Esophagus (tissue), 2 donors: Measurements from ENCODE around the gene OR2V1. TPM values are rescaled to one million over a fixed set of nuclear protein-coding genes. Genes with fewer than 3 reads are reported as not detected.
"Not testable (repeated sequence)": the region's sequence is repeated elsewhere in the genome, so short reads cannot be mapped to it uniquely, and the experiment has no call there.

Experiments
- H3K27ac ChIP-seq, 2 donors: one replicate each; pipeline ENCODE4 v1.5.1; 2013; ENCODE audit warnings: low read depth in 2 of 2, mild to moderate bottlenecking in 2 of 2, inconsistent platforms in 1 of 2, low read length in 1 of 2, moderate library complexity in 1 of 2
- H3K27me3 ChIP-seq, 2 donors: one replicate each; pipeline ENCODE4 v1.6.1; 2013; ENCODE audit warnings: low read length in 2 of 2, control low read depth in 1 of 2, mild to moderate bottlenecking in 1 of 2; ENCODE audit not compliant: insufficient read depth in 2 of 2, control insufficient read depth in 1 of 2
- H3K36me3 ChIP-seq, 2 donors: one replicate each; pipeline ENCODE4 v1.6.1; 2013; ENCODE audit warnings: low read length in 1 of 2; ENCODE audit not compliant: control insufficient read depth in 2 of 2, insufficient read depth in 2 of 2
- H3K4me1 ChIP-seq, 2 donors: one replicate each; pipeline ENCODE4 v1.6.1; 2013; ENCODE audit warnings: low read length in 1 of 2; ENCODE audit not compliant: control insufficient read depth in 2 of 2, insufficient read depth in 2 of 2
- H3K4me3 ChIP-seq, 2 donors: one replicate each; pipeline ENCODE4 v1.5.1; 2013; ENCODE audit warnings: low read length in 2 of 2, mild to moderate bottlenecking in 2 of 2, low read depth in 1 of 2, moderate library complexity in 1 of 2
- H3K9me3 ChIP-seq, 2 donors: one replicate each; pipeline ENCODE4 v1.6.1; 2013; ENCODE audit warnings: mild to moderate bottlenecking in 2 of 2, low read depth in 1 of 2, low read length in 1 of 2, moderate library complexity in 1 of 2; ENCODE audit not compliant: control insufficient read depth in 2 of 2, insufficient read depth in 1 of 2
- WGBS, 2 donors: extraction: QIAGEN DNeasy Blood & Tissue Kit; methylation state at CpG; one replicate each; pipeline ENCODE4 v1.1.7; 2013; 5-methylcytosine and 5-hydroxymethylcytosine counted together
- polyA plus RNA-seq, 2 donors: library from polyadenylated mRNA; stranded (reverse); fragments of 200-250 nt; gene quantifications; one replicate each; pipeline ENCODE4 v1.2.3, GENCODE V29; 2013
- donor health status: healthy with polysubstance abuse.
- donor health status: Bipolar disorder and iron deficiency.

Gene OR2V1
- polyA plus RNA-seq, 2 donors: not detected

DNA sequence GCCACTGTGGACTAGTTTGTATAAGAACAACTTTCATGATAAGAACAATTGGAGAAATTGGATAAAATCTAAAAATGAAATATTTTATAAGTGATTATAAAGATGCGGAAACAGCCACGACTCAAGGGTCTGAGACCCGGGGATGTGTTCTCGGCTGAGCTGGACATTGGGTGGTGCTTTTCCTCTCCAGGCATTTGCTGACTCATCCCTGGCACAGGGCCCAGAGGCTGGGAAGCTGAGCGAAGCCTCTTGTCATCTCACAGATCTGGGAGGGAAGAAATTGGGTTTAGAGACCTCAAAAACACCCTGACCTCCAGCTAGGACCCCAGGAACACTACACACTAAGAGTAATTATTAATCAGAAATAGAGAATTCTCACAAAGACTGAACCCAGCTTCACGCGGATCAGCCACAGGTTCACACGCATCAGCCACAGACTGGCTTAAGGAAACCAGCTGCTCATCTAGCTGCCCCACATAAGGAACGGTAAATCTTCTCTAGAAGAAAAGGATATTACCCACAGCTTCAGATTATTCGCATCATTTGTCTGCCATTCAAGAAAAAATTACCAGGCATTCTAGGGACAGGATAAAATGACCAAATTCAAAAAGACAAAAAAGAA, 2.8 kb upstream of the OR2V1 start:
- H3K27me3 ChIP-seq: no peaks in the 10 kb centered on the region
- WGBS, 2 donors: 59 to 63% methylated on average over 10 of the region's 10 CpGs
- no peak overlapping the region for H3K27ac ChIP-seq
- H3K4me3 ChIP-seq: no peak overlapping the region
- no peaks in the 10 kb centered on the region for H3K36me3 ChIP-seq
- H3K4me1 ChIP-seq: no peaks in the 10 kb centered on the region
- no peaks in the 10 kb centered on the region for H3K9me3 ChIP-seq

- 71 to 79% methylated on average over 3 of the region's 3 CpGs for WGBS, 2 donors
- Histone ChIP-seq H3K36me3 (no peaks in the 10 kb centered on the region), H3K4me1 (no peaks in the 10 kb centered on the region), H3K9me3 (no peaks in the 10 kb centered on the region), H3K27ac (no peak overlapping the region), H3K4me3 (no peak overlapping the region), H3K27me3 (no peaks in the 10 kb centered on the region)
Observed at GRCh38 chr5:181133083-181133482, 2.1 kb upstream of the OR2V1 start.

DNA sequence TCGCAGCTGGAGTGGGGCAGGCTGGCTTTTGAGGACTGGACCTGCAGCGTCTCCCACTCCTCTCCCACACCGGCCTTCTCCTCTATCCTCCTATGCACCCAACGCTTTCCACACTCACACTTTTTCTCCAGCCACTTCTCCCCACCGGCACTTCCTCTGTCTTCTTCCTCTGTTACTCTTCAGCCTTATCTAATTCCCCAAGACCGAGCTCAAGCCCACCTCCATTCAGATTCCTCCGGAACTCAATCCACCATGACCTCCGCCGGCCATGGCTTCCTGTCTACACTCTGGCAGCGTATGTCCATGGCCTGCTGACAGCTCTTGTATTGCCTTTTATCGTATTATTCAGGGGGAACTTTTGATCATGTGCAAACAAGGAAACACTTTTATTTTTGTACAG, 545 bp upstream of the OR2V1 start:
- 81 to 85% methylated on average over 11 of the region's 11 CpGs for WGBS, 2 donors
- H3K27me3 ChIP-seq: no peaks in the 10 kb centered on the region

DNA sequence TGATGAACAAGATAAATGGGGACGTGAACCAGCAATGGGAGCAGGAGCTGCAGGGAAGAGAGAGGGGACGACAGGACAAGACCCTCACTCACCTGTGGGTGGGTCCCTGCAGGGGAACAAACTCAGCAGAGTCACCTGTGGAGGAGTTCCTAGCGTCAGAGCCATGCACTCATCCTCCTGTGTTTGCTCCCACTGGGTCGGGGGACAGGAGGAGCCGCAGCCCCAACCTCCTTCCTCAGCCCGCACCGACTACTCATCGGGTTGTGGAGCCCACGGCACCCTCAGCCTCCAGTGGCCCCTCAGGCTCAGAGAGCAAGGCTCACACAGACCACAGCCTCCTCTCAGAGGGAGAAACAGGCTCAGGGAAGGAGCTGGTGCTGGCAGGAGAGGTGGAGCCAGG, 888 bp downstream of the OR2V1 start:
- not testable (repeated sequence) for H3K27ac ChIP-seq, H3K4me1 ChIP-seq, H3K4me3 ChIP-seq, H3K27me3 ChIP-seq, H3K36me3 ChIP-seq, H3K9me3 ChIP-seq
- 60 to 76% methylated on average over 9 of the region's 9 CpGs for WGBS, 2 donors

More for the DNA sequence above, 545 bp upstream of the OR2V1 start:
- Histone ChIP-seq H3K4me1 (no peaks in the 10 kb centered on the region), H3K36me3 (no peaks in the 10 kb centered on the region), H3K9me3 (no peaks in the 10 kb centered on the region), H3K4me3 (no peak overlapping the region), H3K27ac (no peak overlapping the region)

DNA sequence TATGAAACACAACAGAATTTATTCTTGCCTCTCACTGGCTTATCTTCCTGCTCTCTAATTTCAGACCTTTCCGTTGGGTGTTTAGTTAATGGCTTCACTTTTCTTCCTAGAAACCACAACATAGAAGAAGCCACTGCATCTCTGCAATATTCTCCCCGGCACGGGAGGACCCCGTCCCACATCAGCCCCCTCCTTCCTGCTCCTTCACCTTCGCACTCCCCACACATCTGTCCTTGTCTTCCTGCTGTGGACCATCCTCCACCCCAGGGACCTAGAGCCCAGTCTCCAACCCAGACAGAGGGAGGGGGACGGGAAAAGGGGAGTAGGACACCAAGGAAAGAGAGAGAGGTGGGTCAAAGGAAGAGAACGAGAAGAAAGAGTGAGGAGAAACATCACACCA, 1.4 kb downstream of the OR2V1 start:
- Histone ChIP-seq H3K4me3 (no peak overlapping the region), H3K36me3 (no peaks in the 10 kb centered on the region), H3K4me1 (no peaks in the 10 kb centered on the region), H3K9me3 (no peaks in the 10 kb centered on the region), H3K27me3 (no peaks in the 10 kb centered on the region), H3K27ac (no peak overlapping the region)
- 51 to 53% methylated on average over 7 of the region's 7 CpGs for WGBS, 2 donors

- Histone ChIP-seq H3K4me3 (no peak overlapping the region), H3K27ac (no peak overlapping the region), H3K9me3 (peaks cover 0 to 3% of the 10 kb centered on the region in 2 donors), H3K27me3 (no peaks in the 10 kb centered on the region), H3K36me3 (no peaks in the 10 kb centered on the region), H3K4me1 (no peaks in the 10 kb centered on the region)
- 70 to 73% methylated on average over 15 of the region's 15 CpGs for WGBS, 2 donors
Observed at GRCh38 chr5:181127907-181128626, 2.9 kb downstream of the OR2V1 start.

GRCh38 chr5:181127456-181127855, 3.5 kb downstream of the OR2V1 start:
- H3K27me3 ChIP-seq: no peaks in the 10 kb centered on the region
- 84 to 86% methylated on average over 10 of the region's 10 CpGs for WGBS, 2 donors
- no peaks in the 10 kb centered on the region for H3K36me3 ChIP-seq
- peaks cover 0 to 3% of the 10 kb centered on the region in 2 donors for H3K9me3 ChIP-seq
- no peak overlapping the region for H3K4me3 ChIP-seq
- H3K27ac ChIP-seq: no peak overlapping the region
- no peaks in the 10 kb centered on the region for H3K4me1 ChIP-seq

DNA sequence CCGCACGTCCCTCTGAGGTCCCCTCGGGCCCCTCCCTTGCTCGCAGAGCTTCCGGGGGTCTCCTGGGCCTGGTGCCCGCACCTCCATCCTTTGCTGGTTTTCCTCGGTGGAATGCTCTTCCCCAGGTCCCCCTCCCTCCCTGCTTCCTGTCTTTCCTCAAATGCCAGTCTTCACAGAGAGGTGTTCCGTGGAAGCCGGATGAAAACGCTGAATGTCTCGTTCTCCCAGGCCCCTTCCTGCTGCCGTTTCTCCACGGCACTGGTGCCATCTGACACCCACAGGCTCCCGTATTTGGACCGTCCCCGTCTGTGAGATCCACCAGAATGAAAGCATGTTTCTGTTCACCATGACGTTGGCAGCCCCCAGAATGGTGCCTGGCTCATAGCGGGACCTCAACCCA, 4.1 kb downstream of the OR2V1 start:
- Histone ChIP-seq H3K4me3 (no peak overlapping the region), H3K27me3 (peaks cover 0 to 3% of the 10 kb centered on the region in 2 donors), H3K9me3 (peaks cover 0 to 3% of the 10 kb centered on the region in 2 donors), H3K4me1 (peaks cover 0 to under 1% of the 10 kb centered on the region in 2 donors), H3K36me3 (no peaks in the 10 kb centered on the region), H3K27ac (no peak overlapping the region)
- WGBS, 2 donors: 72 to 74% methylated on average over 18 of the region's 18 CpGs

DNA sequence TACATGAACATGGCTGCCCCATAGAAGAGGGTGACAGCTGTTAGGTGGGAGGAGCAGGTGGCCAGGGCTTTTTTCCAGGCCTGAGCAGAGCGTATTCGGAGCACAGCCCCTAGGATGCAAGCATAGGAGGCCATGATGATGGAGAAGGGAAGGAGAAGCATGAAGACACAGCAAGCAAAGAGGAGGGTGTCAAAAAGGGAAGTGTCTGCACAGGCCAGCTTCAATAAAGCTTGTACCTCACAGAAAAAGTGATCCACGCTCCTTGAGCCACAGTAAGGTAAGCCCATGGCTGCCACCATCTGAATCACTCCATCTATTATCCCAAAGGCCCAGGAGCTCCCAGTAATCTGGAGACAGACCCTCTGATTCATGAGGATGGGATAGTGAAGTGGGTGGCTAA, 6.4 kb downstream of the OR2V1 start:
- peaks cover 0 to 5% of the 10 kb centered on the region in 2 donors for H3K27me3 ChIP-seq
- 73 to 84% methylated on average over 3 of the region's 3 CpGs for WGBS, 2 donors
- peaks cover 0 to 3% of the 10 kb centered on the region in 2 donors for H3K9me3 ChIP-seq
- H3K4me1 ChIP-seq: peaks cover 0 to 2% of the 10 kb centered on the region in 2 donors
- no peaks in the 10 kb centered on the region for H3K36me3 ChIP-seq
- no peak overlapping the region for H3K4me3 ChIP-seq
- H3K27ac ChIP-seq: no peak overlapping the region
